HFF-Myc (cell line): ENCODE measurements around the gene MPP3.

Experiments used
- DNase-seq: peaks from one replicate; pipeline ENCODE4 v3.0.0-alpha.2; 2011; ENCODE audit warnings: low read depth; ENCODE audit errors: extremely low read depth
- H3K4me3 ChIP-seq: replicated peaks from 2 replicates; pipeline ENCODE4 v1.5.1; 2011; ENCODE audit warnings: low read depth, mild to moderate bottlenecking, control low read depth, low read length
- CTCF ChIP-seq: IDR thresholded peaks from 2 replicates; pipeline ENCODE4 v1.5.1; 2012; ENCODE audit warnings: mild to moderate bottlenecking, low read depth, low read length, control low read depth; ENCODE audit errors: missing control alignments

Gene MPP3

GRCh38 chr17:43787728-43788127 is 45.2 kb downstream of the MPP3 start:
- H3K4me3 ChIP-seq = no peak overlapping the region
- no peak for DNase-seq
- TF ChIP-seq CTCF = no peak

- no peak for DNase-seq
- TF ChIP-seq CTCF = no peak
- H3K4me3 ChIP-seq = no peak overlapping the region
Observed at GRCh38 chr17:43784628-43785101, 48.3 kb downstream of the MPP3 start.

GRCh38 chr17:43784068-43784467 is 48.9 kb downstream of the MPP3 start:
- TF ChIP-seq CTCF = no peak
- no peak overlapping the region for H3K4me3 ChIP-seq
- DNase-seq = no peak

- TF ChIP-seq CTCF = no peak
- no peak overlapping the region for H3K4me3 ChIP-seq
- no peak for DNase-seq
Observed at GRCh38 chr17:43782913-43783680, 49.8 kb downstream of the MPP3 start.

- H3K4me3 ChIP-seq = peak within 1 kb of the TSS; percentile 79
- no peak for TF ChIP-seq CTCF
Observed at GRCh38 chr17:43780135-43780534, 52.8 kb downstream of the MPP3 start, which contains the start of gene CFAP97D1. Gene CFAP97D1, plus strand, starts transcription at chr17:43780435. Its CDS starts 28 bp downstream, at chr17:43780463.

DNA sequence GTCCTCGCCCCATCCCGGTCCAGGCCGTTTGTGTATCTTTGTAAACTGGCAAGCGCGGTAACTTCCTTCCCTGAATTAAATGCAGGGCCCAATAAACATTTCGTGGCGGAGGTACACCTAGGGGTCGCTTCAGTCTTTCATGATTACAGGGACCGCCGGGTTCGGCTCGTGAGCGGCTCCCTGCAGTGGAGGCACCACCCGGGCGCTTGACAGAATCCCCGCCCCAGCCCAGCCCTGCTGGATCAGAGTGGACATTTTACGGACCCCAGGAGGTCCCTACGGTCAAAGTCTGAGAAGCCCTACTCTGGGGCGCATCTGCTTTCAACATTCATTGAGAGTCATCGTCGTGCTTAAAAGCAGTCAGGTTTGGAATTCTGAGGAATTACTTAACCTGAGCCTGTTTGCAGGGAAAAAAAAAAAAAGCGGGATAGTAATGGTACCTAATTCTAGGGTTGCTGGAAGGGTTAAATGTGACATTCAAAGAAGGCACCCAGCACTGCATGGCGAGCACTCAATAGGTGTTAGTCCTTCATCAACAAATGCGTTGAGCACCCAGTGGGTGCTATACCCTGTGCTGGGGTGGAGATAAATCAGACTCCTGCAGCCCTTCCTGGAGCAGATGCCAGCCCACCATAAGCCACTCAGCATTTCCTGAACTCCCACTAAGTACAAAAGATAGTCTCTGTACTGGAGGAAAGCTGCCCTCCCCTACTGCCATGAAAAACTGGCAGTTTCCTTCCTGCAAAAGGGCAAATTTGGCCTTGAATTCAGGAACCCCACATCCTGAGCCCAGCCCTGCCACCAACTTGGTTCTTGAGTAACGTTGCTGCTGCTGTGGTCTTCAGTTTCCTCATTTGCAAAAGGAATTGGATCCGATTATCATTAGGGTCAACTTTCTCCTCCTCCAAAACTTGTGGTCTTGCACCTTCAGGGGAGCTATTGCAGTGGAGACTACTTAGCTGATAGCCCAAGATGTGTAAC is 53.5 kb downstream of the MPP3 start:
- TF ChIP-seq CTCF = no peak
- no peak for DNase-seq
- peak overlapping the region; percentile 79 for H3K4me3 ChIP-seq

More at GRCh38 chr17:43780135-43780534, 52.8 kb downstream of the MPP3 start, which contains the start of gene CFAP97D1:
- no peak for DNase-seq
